Natural killer cell (primary cell): Measurements from ENCODE around the gene PDE4B. TPM values are rescaled to one million over a fixed set of nuclear protein-coding genes. Genes with fewer than 3 reads are reported as not detected.
"Not testable (repeated sequence)": the region's sequence is repeated elsewhere in the genome, so short reads cannot be mapped to it uniquely, and the experiment has no call there.

Source experiments
- ATAC-seq, 3 donors: fragments of 150-1000 bp in 2 of 3; fragments of 200-7000 bp in 1 of 3; cut with Tn5 transposase; 1 replicate in 1 of 3; 2 replicates in 2 of 3; pipeline ENCODE4 v1.10.0; 2021; ENCODE audit warnings: mild to moderate bottlenecking in 2 of 3, moderate library complexity in 2 of 3
- DNase-seq, 2 donors: peaks; one replicate each; pipeline versions ENCODE4 v3.0.0 to v3.0.0-alpha.2; 2013 to 2021; ENCODE audit warnings: mixed read lengths in 1 of 2
- H3K27ac ChIP-seq: one replicate; pipeline ENCODE4 v1.5.1; 2013; ENCODE audit warnings: mild to moderate bottlenecking, low read length
- H3K27me3 ChIP-seq: one replicate; pipeline ENCODE4 v1.6.1; 2013; ENCODE audit warnings: low read length; ENCODE audit not compliant: control insufficient read depth, insufficient read depth
- H3K36me3 ChIP-seq: one replicate; pipeline ENCODE4 v1.6.1; 2013; ENCODE audit warnings: low read length; ENCODE audit not compliant: control insufficient read depth, insufficient read depth
- H3K4me1 ChIP-seq: one replicate; pipeline ENCODE4 v1.6.1; 2013; ENCODE audit warnings: low read length; ENCODE audit not compliant: control insufficient read depth, insufficient read depth
- H3K4me3 ChIP-seq: one replicate; pipeline ENCODE4 v1.5.1; 2013; ENCODE audit warnings: low read length
- H3K9me3 ChIP-seq: one replicate; pipeline ENCODE4 v1.6.1; 2013; ENCODE audit warnings: low read length; ENCODE audit not compliant: control insufficient read depth, insufficient read depth
- H3K27ac Mint-ChIP-seq, 2 donors: one replicate each; pipeline ENCODE4 v1.8.0; 2022; ENCODE audit warnings: mild to moderate bottlenecking in 2 of 2, mixed read lengths in 2 of 2, moderate library complexity in 1 of 2
- H3K27me3 Mint-ChIP-seq, 2 donors: one replicate each; pipeline ENCODE4 v1.8.0; 2022; ENCODE audit warnings: low read depth in 2 of 2, mixed read lengths in 2 of 2
- H3K36me3 Mint-ChIP-seq: one replicate; pipeline ENCODE4 v1.8.0; 2022; ENCODE audit warnings: mixed read lengths
- H3K4me1 Mint-ChIP-seq, 2 donors: one replicate each; pipeline ENCODE4 v1.8.0; 2022; ENCODE audit warnings: mixed read lengths in 2 of 2
- H3K4me3 Mint-ChIP-seq: one replicate; pipeline ENCODE4 v1.8.0; 2022; ENCODE audit warnings: mild to moderate bottlenecking, moderate library complexity, mixed read lengths
- H3K9me3 Mint-ChIP-seq, 2 donors: one replicate each; pipeline ENCODE4 v1.8.0; 2022; ENCODE audit warnings: mixed read lengths in 2 of 2
- WGBS: methylation state at CpG from one replicate; pipeline ENCODE4 v1.1.7; 2013; ENCODE audit warnings: missing lambda C conversion rate; ENCODE audit not compliant: insufficient coverage; 5-methylcytosine and 5-hydroxymethylcytosine counted together
- intact Hi-C: fragments of 100-400 bp; cut with micrococcal nuclease; formaldehyde crosslinking; loops from one replicate; pipeline ENCODE4 v1.14.2; 2022
- total RNA-seq, 4 donors: library from RNA; stranded (reverse); fragments of 120-200 nt in 1 of 4; gene quantifications; one replicate each; pipeline versions ENCODE4 v1.2.3 to v1.2.4, GENCODE V29; 2013 to 2022
- TF ChIP-seq, protein P1 (sequence below): fragments of 200-600 bp; IDR thresholded peaks from one replicate; pipeline ENCODE4 v1.8.0; 2022; ENCODE audit warnings: antibody characterized with exemption

The PDE4B gene
- total RNA-seq, 3 donors from 2014 or later (not counting 1 experiment from before 2014, with no cell fraction given): 18.0 to 42.4 (median 25.5) TPM

DNA sequence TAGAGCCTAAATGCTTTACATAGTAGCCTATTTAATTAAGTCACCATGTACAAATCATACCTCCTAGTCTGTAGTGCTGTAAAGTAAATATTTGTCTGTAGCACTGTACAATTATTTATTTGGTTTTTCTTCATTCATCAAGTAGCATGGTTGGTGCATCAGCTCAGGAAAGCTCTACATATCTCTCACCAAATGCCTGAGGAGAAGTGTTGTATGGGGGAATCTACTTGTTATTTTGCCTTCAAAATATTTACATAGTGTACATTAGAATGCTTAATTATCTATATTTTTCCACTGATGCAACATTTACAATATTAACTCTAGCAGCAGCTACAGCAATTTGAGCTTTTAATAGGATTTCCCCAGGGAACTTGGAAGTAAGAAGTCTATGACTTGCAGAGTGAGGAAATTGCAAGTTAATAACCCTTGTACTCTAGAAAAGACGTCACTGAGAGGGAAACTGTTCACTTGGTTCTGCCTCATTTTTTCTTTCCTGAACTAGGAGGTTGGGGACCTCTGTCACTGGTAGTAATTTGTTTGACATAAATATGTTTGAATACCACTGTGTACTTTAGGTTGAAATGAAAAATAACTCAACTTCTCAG lies 207.4 kb downstream of the PDE4B start:
- Histone ChIP-seq H3K9me3 (no peaks in the 10 kb centered on the region), H3K4me3 (no peak overlapping the region), H3K4me1 (no peaks in the 10 kb centered on the region), H3K27ac (no peak overlapping the region), H3K36me3 (no peaks in the 10 kb centered on the region), H3K27me3 (no peaks in the 10 kb centered on the region)
- intact Hi-C loops: no loop called here
- no peak overlapping the region for H3K27ac Mint-ChIP-seq
- DNase-seq (no peak), ATAC-seq (no peak)
- no peaks in the 10 kb centered on the region for H3K36me3 Mint-ChIP-seq
- WGBS: 74% methylated on average over 1 of the region's 1 CpG
- no peaks in the 10 kb centered on the region for H3K9me3 Mint-ChIP-seq
- TF ChIP-seq, protein P1, sequence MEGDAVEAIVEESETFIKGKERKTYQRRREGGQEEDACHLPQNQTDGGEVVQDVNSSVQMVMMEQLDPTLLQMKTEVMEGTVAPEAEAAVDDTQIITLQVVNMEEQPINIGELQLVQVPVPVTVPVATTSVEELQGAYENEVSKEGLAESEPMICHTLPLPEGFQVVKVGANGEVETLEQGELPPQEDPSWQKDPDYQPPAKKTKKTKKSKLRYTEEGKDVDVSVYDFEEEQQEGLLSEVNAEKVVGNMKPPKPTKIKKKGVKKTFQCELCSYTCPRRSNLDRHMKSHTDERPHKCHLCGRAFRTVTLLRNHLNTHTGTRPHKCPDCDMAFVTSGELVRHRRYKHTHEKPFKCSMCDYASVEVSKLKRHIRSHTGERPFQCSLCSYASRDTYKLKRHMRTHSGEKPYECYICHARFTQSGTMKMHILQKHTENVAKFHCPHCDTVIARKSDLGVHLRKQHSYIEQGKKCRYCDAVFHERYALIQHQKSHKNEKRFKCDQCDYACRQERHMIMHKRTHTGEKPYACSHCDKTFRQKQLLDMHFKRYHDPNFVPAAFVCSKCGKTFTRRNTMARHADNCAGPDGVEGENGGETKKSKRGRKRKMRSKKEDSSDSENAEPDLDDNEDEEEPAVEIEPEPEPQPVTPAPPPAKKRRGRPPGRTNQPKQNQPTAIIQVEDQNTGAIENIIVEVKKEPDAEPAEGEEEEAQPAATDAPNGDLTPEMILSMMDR: no peak
- no peak overlapping the region for H3K4me3 Mint-ChIP-seq
- H3K27me3 Mint-ChIP-seq: peaks cover 0 to 9% of the 10 kb centered on the region in 2 donors
- H3K4me1 Mint-ChIP-seq: no peaks in the 10 kb centered on the region

GRCh38 chr1:66003690-66004089 lies 211.0 kb downstream of the PDE4B start:
- Histone ChIP-seq H3K4me3 (no peak overlapping the region), H3K36me3 (no peaks in the 10 kb centered on the region), H3K4me1 (no peaks in the 10 kb centered on the region), H3K27ac (no peak overlapping the region), H3K9me3 (no peaks in the 10 kb centered on the region), H3K27me3 (no peaks in the 10 kb centered on the region)
- H3K4me1 Mint-ChIP-seq: no peaks in the 10 kb centered on the region
- H3K9me3 Mint-ChIP-seq: no peaks in the 10 kb centered on the region
- WGBS: 53% methylated on average over 1 of the region's 1 CpG
- H3K4me3 Mint-ChIP-seq: no peak overlapping the region
- intact Hi-C loops: no loop called here
- DNase-seq (no peak), ATAC-seq (no peak)
- TF ChIP-seq, protein P1: no peak
- no peaks in the 10 kb centered on the region for H3K36me3 Mint-ChIP-seq
- H3K27ac Mint-ChIP-seq: no peak overlapping the region
- H3K27me3 Mint-ChIP-seq: peaks cover 0 to 6% of the 10 kb centered on the region in 2 donors

DNA sequence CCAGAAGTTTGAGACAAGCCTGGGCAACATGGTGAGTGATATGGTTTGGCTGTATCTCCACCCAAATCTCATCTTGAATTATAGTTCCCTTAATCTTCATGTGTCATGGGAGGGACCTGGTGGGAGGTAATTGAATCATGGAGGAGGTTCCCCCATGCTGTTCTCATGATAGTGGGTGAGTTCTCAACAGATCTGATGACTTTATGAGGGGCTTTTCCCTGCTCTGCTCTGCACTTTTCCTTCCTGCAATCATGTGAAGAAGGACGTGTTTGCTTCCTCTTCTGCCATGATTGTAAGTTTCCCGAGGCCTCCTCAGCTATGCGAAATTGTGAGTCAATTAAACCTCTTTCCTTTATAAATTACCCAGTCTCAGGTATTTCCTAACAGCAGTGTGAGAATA lies 213.8 kb downstream of the PDE4B start:
- intact Hi-C loops, ATAC-seq, H3K27me3 ChIP-seq, H3K4me1 Mint-ChIP-seq, H3K9me3 Mint-ChIP-seq, H3K27ac Mint-ChIP-seq, H3K36me3 Mint-ChIP-seq, H3K27me3 Mint-ChIP-seq, H3K9me3 ChIP-seq, H3K4me1 ChIP-seq, H3K27ac ChIP-seq, H3K4me3 Mint-ChIP-seq, DNase-seq, H3K36me3 ChIP-seq, H3K4me3 ChIP-seq: not testable (repeated sequence)
- 78% methylated on average over 3 of the region's 3 CpGs for WGBS

DNA sequence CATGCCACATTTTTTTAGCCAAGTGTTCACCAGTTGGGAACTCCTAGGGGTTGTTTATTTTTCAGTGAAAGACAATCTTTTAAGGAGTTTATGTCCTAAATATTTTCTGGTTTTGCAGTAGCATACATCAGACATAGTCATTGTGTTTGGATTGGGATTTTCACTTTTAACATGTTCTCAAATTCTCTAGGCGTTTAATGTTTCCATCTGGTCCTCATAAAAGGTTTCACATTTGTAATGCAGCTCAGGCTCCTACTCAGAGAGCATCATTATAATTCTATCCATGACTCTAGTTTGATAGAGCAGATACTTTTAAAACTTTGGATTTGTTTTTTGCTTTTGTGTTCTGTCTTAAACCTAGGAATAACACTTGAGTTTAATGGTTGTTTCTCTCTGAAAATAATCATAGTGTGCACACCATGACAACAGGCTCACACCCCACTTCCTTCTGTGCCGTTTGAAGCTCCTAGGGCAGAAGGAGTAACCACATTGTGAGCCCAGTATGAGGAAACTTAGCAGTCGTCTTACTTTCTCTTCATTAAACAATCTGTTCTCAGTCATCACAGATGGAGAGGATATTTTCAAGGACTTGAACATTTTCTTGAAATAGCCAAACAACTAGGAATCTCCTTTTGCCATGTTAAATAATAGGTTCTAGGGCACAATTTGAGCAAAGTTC lies 219.6 kb downstream of the PDE4B start:
- 45% methylated on average over 2 of the region's 3 CpGs for WGBS
- no peaks in the 10 kb centered on the region for H3K36me3 Mint-ChIP-seq
- no peak overlapping the region for H3K4me3 Mint-ChIP-seq
- intact Hi-C loops: no loop called here
- no peak for ATAC-seq
- Histone ChIP-seq H3K4me1 (no peaks in the 10 kb centered on the region), H3K4me3 (no peak overlapping the region), H3K27ac (no peak overlapping the region), H3K27me3 (no peaks in the 10 kb centered on the region), H3K36me3 (no peaks in the 10 kb centered on the region), H3K9me3 (no peaks in the 10 kb centered on the region)
- DNase-seq: peak in 1 of 2 donors; percentile 8
- no peak overlapping the region for H3K27ac Mint-ChIP-seq
- H3K9me3 Mint-ChIP-seq: no peaks in the 10 kb centered on the region
- H3K4me1 Mint-ChIP-seq: no peaks in the 10 kb centered on the region
- H3K27me3 Mint-ChIP-seq: peaks cover 5 to 13% of the 10 kb centered on the region in 2 donors
- TF ChIP-seq, protein P1: no peak
